Measurements from ENCODE around the gene CALD1. TPM values are rescaled to one million over a fixed set of nuclear protein-coding genes. Genes with fewer than 3 reads are reported as not detected.

Gene CALD1
- total RNA-seq, 1 experiment from 2014 or later: 83.9 TPM

- DNase-seq (ENCODE audit: low spot score): no peak
Observed at GRCh38 chr7:134787064-134787463, 7.6 kb downstream of the CALD1 start.

DNA sequence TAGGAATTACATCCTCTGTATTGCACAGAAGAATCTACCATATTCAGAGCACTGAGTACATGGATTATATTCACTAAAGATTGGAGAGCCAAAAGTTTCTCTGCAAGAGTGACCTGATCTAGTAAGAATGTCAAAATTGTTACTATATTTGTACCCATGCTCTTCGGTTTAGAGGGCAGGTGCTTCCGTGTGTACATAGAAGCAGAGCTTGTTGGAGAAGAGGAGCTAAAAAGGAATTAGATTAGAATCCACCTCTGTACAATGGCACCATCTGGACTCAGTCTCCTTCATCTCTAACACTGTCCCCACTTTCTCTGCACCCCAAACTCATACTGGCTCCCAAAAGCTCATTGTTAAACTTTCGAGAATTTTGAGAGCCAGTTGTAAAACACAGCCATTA, 8.3 kb downstream of the CALD1 start:
- DNase-seq (ENCODE audit: low spot score): no peak

DNA sequence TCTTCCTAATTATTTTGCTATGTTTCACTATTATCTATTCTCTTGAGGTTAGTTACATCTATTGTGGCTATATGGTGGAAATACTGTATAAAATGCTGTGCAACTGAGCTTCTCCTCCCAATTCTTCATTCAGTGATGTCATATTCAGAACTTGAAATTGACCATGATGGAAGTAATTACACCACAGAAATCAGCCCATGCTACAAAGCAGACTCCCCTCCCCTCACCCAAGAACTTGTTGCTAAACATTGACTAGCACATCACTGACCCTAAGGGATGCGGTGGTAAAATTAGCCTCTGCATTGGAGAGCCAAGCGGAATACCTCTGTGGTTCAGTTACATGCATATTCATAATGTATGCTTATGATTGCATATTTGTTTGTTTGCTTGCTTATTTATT, 8.8 kb downstream of the CALD1 start:
- DNase-seq (ENCODE audit: low spot score): no peak

GRCh38 chr7:134789967-134790685, 10.7 kb downstream of the CALD1 start:
- DNase-seq (ENCODE audit: low spot score): no peak

DNA sequence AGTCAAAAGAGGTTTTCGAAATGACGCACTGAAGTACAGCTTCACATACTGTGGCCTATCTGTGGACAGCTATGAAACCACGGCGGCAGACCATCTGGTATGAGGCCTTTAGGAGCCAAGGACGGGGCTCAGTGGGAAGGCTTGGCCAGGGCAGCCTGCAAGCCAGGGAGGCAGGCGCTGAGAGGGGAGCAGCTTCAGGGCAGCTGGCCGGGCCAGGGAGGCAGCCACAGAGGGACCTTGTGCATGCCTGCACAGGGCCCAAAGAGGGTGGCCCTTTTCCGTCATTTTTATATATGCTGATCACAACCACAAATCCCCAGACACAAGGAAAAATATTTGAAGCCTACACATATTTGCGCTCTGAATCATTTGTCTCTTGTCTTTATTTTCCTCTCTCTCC, 13.5 kb downstream of the CALD1 start:
- DNase-seq (ENCODE audit: low spot score): peak; percentile 55

- no peak for DNase-seq (ENCODE audit: low spot score)
Observed at GRCh38 chr7:134795231-134795630, 15.8 kb downstream of the CALD1 start.

DNA sequence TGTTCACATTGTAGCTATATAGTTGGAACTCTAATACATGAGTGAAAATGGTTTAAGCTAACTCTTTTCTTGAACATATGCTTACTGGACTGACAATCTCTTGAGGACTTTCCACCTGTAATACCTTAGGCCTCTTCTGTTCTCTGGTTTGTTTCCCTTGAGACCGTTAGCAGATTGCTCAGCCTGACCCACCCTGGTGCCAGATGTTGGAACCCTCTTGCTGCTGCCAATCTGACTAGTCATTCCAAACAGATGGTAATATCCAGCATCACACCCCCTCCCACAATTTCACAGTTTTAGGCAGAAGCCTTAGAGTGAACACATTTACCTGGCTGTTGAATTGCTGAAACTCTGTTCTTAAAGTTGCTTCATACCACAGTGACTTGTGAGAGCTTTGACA, 18.7 kb downstream of the CALD1 start:
- no peak for DNase-seq (ENCODE audit: low spot score)

- no peak for DNase-seq (ENCODE audit: low spot score)
Observed at GRCh38 chr7:134799377-134799776, 19.9 kb downstream of the CALD1 start.

DNA sequence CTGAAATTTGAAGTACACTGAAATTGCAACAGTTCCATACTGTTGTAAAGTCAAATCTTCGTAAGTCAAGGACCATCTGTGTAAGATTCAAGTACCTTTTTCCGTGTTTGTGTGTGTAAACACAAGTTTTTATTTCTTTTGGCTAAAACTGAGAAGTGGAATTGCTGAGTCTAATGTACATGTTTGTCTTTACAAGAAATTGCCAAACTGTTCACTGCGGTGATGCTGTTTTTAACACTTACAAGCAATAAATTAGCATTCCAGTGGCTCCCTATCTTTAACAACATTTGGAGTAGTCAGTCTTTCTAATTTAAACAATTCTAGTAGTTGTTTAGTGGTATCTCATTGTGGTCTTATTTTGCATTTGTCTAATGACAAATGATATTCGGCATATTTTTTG, 23.3 kb downstream of the CALD1 start:
- no peak for DNase-seq (ENCODE audit: low spot score)

GRCh38 chr7:134804351-134804750, 24.9 kb downstream of the CALD1 start:
- DNase-seq (ENCODE audit: low spot score): peak; percentile 45

GRCh38 chr7:134804854-134805253, 25.4 kb downstream of the CALD1 start:
- DNase-seq (ENCODE audit: low spot score): no peak

GRCh38 chr7:134806197-134806596, 26.8 kb downstream of the CALD1 start:
- DNase-seq (ENCODE audit: low spot score): no peak

DNA sequence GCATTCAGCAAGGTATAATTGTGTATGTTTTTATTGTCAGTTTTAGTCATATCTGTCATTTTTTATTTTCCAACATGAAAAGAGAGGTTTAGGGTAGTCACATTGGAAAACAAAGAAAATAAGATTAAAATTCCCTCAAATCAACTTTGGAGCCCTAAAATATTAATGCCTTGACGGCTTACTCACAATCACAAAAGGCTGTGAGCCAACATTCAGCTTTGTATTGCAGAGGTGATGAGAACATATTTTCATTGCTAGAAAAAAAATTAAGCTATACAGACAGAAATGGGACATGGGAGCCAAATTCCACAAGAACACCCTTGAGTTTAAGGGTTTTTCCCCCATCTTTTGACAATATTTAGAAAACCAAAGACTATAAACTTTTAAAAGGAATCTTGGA, 30.2 kb downstream of the CALD1 start:
- no peak for DNase-seq (ENCODE audit: low spot score)

- peak; percentile 29 for DNase-seq (ENCODE audit: low spot score)
Observed at GRCh38 chr7:134811765-134812164, 32.3 kb downstream of the CALD1 start.

GRCh38 chr7:134813663-134814396, 34.4 kb downstream of the CALD1 start:
- no peak for DNase-seq (ENCODE audit: low spot score)

DNA sequence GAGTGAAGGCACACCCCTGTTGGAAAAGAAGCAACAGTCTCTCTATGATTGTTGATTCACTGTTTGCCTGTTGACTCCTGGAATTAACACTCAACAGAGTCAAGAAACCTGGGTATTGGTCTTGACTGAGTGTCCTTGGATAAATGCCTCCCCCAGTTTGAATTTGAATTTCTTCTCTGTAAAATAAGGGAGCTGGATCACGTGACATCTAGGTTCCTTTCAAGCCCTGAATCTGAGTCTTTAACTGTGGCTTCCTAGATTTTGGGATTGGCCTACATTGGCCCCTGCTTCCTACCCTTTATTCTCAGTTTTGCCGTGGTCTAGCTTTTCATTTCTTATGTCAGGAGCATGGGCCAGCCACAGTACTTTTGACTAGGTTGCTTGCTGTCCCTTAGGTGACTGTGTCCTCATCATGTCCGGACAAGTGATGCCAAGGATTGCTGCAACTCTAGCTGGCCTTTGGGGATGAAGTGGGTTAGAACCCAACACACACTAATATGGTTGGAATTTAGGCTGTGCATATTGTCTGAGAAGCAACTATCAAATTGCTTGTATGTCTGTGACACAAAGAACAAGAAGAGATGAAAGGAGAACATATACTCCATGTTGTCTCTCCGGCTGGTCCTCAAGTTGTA, 35.4 kb downstream of the CALD1 start:
- DNase-seq (ENCODE audit: low spot score): no peak

- no peak for DNase-seq (ENCODE audit: low spot score)
Observed at GRCh38 chr7:134818613-134819345, 39.3 kb downstream of the CALD1 start.

DNA sequence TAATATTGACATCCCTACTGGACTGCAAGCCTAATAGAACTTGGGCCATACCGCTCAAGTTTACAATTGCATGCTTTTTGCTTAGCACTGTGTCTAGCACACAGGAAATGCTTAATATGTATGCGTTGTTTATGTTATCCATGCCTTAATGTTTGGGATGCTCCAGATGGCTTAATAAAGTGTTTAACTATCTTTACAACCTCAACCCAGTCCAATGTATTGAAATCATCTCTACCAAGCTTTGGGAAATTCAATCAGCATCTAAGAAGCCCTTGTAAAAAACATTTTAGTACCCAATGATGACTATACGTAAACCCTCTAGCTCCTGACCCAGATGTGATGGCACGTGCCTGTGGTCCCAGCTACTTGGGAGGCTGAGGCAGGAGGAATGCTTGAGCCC, 40.0 kb downstream of the CALD1 start:
- no peak for DNase-seq (ENCODE audit: low spot score)

DNA sequence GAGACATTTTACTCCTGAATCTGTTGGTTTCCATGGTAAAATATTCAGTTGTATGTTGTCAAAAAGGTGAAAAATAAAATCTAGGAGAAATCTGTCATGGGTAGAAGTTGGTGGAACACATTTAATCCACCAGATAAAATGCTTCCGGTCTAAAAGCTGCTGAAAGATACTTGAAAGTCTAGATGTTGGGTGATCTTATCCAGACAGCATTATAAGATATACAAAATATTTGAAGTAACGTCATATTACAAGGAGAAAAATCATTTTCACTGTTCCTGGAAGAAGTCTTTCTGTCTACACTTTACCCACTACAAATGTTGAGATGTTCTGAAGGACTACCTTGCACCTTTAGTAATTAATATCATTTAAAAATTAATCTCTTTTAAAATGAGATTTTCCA, 40.9 kb downstream of the CALD1 start:
- no peak for DNase-seq (ENCODE audit: low spot score)

DNA sequence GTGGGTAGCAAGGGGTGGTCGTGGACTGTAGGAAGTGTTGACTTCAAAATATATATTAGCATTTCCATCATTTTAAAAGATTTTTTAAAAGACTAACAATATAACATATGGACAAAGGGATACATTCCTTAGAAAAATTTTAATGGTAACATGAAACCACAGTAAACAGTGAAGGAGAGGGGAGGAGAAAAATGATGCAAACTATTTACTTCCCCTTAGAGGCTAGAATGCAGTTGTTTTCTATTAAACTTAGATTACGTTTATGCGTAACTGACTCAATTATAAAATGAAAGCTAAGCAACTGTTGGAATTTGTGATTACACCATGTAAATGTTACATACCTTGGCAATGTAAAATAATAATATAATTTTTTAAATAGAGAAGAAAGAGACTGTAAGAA, 41.3 kb downstream of the CALD1 start:
- no peak for DNase-seq (ENCODE audit: low spot score)

DNA sequence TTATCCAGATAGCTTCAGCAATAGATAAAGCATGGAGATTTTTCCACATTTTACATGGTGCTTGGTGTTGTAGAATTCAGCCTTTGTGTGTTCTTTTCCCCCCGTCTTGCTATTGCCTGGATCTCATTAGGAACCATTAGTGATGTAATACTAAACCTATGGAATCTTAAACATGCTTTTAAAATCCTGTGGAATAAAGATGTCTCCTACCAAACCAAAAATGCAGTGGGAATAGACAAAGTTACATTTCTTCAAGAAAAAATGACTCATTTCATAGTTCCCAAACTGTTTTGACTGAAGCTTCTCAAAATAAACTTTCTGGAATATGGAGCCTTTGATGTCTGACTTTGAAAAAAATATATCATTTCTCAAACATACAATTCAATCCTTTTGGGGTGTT, 44.0 kb downstream of the CALD1 start:
- DNase-seq (ENCODE audit: low spot score): no peak

- no peak for DNase-seq (ENCODE audit: low spot score)
Observed at GRCh38 chr7:134825666-134826065, 46.2 kb downstream of the CALD1 start.

Measured in A172 (cell line).